ENCODE data around the gene MAMDC2. TPM values are rescaled to one million over a fixed set of nuclear protein-coding genes. Genes with fewer than 3 reads are reported as not detected.
"Not testable (repeated sequence)": the region's sequence is repeated elsewhere in the genome, so short reads cannot be mapped to it uniquely, and the experiment has no call there.

MAMDC2 gene
- total RNA-seq, 2 donors from 2014 or later = not detected

DNA sequence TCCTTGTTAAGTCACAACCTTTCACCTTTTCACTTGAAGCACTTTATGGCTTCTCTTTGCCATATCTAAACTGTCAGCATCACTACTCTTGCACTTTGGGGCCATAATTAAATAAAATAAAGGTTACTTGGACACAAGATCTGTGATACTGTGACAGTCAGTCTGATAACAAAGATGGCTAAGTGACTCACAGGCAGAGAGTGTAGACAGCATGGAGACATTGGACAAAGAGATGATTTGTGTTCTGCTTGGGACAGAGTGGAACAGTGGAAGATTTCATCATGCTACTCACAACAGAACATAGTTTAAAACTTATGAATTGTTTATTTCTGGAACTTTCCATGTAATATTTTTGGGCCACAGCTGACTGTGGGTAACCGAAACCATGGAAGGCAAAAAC, 133.5 kb downstream of the MAMDC2 start:
- Mint-ChIP-seq H3K36me3 (ENCODE audit: insufficient read depth in 2 of 2) (no peaks in the 10 kb centered on the region), H3K9me3 (peaks cover 2 to 11% of the 10 kb centered on the region in 2 donors), H3K27ac (no peak overlapping the region), H3K27me3 (ENCODE audit: low read depth) (no peaks in the 10 kb centered on the region), H3K4me3 (no peak overlapping the region), H3K4me1 (ENCODE audit: low read depth) (no peaks in the 10 kb centered on the region)
- DNase-seq (no peak), ATAC-seq (replicated peaks in 1 of 2) (no peak)

DNA sequence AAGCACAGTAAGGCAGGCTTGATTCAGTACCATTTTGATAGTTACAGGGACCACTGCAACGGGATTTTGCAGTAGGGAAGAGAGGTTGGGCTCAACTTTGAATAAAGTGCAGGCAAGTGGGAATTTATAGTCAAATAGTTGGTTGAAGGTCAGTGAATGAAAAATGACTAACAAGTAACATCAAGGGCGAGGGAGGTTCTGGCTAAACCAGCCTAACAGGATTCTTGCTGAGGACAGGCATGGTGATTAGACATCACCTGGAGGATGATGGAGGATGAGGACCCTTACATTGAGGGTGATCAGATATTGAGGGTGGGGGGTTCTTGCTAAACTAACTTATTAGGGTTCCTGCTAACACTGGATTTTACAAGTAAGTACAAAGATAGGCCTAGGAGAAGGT, 149.1 kb downstream of the MAMDC2 start:
- no peaks in the 10 kb centered on the region for H3K27me3 Mint-ChIP-seq (ENCODE audit: low read depth)
- ATAC-seq (replicated peaks in 1 of 2) (no peak), DNase-seq (no peak)
- no peaks in the 10 kb centered on the region for H3K4me1 Mint-ChIP-seq (ENCODE audit: low read depth)
- peaks cover 5 to 11% of the 10 kb centered on the region in 2 donors for H3K9me3 Mint-ChIP-seq
- H3K36me3 Mint-ChIP-seq (ENCODE audit: insufficient read depth in 2 of 2) = peaks cover 1 to 4% of the 10 kb centered on the region in 2 donors
- no peak overlapping the region for H3K27ac Mint-ChIP-seq
- no peak overlapping the region for H3K4me3 Mint-ChIP-seq

DNA sequence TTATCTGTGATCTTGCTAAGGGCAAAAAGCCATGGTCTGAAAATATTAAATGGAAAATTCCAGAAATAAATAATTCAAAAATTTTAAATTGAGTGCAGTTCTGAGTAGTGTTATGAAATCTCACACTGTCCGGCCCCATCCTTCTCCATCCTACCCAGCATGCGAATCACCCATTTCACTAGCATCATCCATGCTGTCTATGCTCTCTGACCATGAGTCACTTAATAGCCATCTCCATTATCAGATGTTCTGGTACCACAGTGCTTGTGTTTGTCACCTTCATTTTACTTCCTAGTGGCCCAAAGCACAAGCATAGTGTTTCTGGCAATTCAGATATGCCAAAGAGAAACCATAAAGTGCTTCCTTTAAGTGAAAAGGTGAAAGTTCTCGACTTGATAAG, 151.8 kb downstream of the MAMDC2 start:
- ATAC-seq (replicated peaks in 1 of 2) = no peak
- Mint-ChIP-seq H3K4me3 (no peak overlapping the region), H3K27ac (no peak overlapping the region), H3K36me3 (ENCODE audit: insufficient read depth in 2 of 2) (peaks cover 0 to 1% of the 10 kb centered on the region in 2 donors), H3K4me1 (ENCODE audit: low read depth) (no peaks in the 10 kb centered on the region), H3K9me3 (peaks cover 2 to 10% of the 10 kb centered on the region in 2 donors), H3K27me3 (ENCODE audit: low read depth) (no peaks in the 10 kb centered on the region)
- no peak for DNase-seq

DNA sequence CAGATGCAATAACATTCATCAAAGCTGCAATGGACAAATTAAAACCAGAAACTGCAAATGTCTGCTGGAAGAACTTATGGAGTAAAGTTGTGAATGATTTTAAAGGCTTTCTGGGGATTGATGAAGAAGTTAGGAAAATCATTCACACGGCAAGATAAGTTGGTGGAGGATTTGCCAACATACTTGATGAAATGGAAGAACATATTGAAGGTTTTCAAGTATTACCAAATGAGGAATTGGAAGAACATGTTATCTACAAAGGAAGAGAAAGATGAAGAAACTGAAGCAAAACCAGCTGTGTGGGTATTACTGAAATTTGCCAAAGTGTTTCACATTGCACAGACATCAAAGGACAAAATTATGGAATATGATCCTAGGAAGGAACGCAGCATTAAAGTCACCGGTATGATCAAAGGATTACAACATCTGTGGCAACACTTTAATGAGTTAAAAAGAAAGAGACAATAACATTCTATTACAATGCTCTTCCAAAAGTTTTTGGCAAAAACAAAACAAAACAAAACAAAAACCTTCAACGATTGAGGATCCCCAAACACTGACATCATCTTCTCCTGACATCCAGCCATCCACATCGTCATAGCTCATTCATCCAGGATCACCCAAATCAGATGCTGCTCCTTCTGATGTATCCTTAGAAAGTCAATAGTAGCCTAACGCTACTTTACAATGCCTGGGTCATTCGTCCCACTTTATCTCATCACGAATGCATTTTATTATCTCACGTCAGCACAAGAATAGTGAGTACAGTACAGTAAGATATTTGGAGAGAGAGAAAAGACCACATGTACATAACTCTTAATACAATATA, 153.8 kb downstream of the MAMDC2 start:
- H3K36me3 Mint-ChIP-seq (ENCODE audit: insufficient read depth in 2 of 2) = peaks cover 1 to 2% of the 10 kb centered on the region in 2 donors
- no peak overlapping the region for H3K27ac Mint-ChIP-seq
- no peaks in the 10 kb centered on the region for H3K4me1 Mint-ChIP-seq (ENCODE audit: low read depth)
- no peaks in the 10 kb centered on the region for H3K27me3 Mint-ChIP-seq (ENCODE audit: low read depth)
- H3K4me3 Mint-ChIP-seq = no peak overlapping the region
- no peak for DNase-seq
- H3K9me3 Mint-ChIP-seq = peaks cover 2 to 12% of the 10 kb centered on the region in 2 donors
- ATAC-seq (replicated peaks in 1 of 2) = no peak

DNA sequence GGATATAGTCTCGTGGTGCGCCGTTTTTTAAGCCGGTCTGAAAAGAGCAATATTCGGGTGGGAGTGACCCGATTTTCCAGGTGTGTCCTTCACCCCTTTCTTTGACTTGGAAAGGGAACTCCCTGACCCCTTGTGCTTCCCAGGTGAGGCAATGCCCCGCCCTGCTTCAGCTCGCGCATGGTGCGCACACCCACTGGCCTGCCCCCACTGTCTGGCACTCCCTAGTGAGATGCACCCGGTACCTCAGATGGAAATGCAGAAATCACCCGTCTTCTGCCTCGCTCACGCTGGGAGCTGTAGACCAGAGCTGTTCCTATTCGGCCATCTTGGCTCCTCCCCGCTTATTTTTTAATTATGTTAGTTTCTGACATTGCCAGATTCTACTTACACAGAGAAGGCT, 161.1 kb downstream of the MAMDC2 start:
- DNase-seq; H3K4me3 Mint-ChIP-seq; H3K4me1 Mint-ChIP-seq (ENCODE audit: low read depth); ATAC-seq (replicated peaks in 1 of 2); H3K27me3 Mint-ChIP-seq (ENCODE audit: low read depth); H3K27ac Mint-ChIP-seq; H3K36me3 Mint-ChIP-seq (ENCODE audit: insufficient read depth in 2 of 2): not testable (repeated sequence)
- H3K9me3 Mint-ChIP-seq = peaks cover 3 to 14% of the 10 kb centered on the region in 2 donors

DNA sequence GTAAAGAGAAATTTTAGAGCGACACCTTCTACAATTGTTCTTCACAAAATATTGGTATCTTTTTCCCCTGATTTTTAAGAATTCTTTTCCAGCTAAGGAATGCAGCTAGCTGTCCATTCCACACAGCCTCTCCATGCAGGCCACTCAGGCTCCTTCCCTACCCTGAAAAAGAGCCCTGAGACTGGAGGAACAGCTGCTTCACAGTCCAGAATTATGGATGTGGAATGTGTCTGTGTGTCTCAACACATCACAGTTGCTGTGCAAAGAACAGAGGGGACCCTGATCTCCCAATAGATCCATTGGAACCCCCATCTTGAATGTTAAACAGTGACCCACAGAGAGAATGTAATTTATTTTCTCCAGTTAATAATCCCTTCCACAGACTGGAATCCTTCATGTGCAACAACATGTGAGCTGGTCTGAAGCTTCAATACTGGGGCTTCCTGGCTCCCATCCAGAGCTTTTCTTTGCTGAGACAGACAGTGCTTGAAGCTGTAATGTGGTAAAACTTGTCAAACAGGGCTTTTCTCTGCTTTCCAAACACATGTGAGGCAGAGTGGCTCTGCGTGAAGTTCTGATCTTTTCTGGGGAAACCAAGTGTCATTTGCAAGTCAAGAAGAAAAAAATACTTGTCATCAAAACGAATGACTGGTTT, 161.8 kb downstream of the MAMDC2 start:
- peaks cover 8 to 16% of the 10 kb centered on the region in 2 donors for H3K9me3 Mint-ChIP-seq
- no peak for DNase-seq
- H3K36me3 Mint-ChIP-seq (ENCODE audit: insufficient read depth in 2 of 2) = peaks cover 2 to 8% of the 10 kb centered on the region in 2 donors
- H3K4me1 Mint-ChIP-seq (ENCODE audit: low read depth) = no peaks in the 10 kb centered on the region
- no peak for ATAC-seq (replicated peaks in 1 of 2)
- H3K27me3 Mint-ChIP-seq (ENCODE audit: low read depth) = no peaks in the 10 kb centered on the region
- H3K27ac Mint-ChIP-seq = no peak overlapping the region
- H3K4me3 Mint-ChIP-seq = no peak overlapping the region

DNA sequence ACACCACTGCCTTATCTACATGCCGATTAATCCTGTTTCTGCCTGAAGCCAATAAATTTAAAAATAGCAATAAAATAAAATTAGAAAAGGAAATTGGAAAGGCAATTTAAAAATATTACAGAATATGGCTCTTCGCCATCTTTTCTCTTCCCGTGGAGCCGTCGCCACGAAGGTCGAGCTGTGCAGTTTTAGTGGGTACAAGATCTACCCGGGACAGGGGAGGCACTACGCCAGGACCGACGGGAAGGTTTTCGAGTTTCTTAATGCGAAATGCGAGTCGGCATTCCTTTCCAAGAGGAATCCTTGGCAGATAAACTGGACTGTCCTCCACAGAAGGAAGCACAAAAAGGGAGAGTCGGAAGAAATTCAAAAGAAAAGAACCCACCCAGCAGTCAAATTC, 173.4 kb downstream of the MAMDC2 start:
- no peaks in the 10 kb centered on the region for H3K4me1 Mint-ChIP-seq (ENCODE audit: low read depth)
- DNase-seq (no peak), ATAC-seq (replicated peaks in 1 of 2) (no peak)
- H3K27ac Mint-ChIP-seq = no peak overlapping the region
- peaks cover 8 to 12% of the 10 kb centered on the region in 2 donors for H3K9me3 Mint-ChIP-seq
- no peak overlapping the region for H3K4me3 Mint-ChIP-seq
- H3K36me3 Mint-ChIP-seq (ENCODE audit: insufficient read depth in 2 of 2) = peaks cover 5 to 7% of the 10 kb centered on the region in 2 donors
- no peaks in the 10 kb centered on the region for H3K27me3 Mint-ChIP-seq (ENCODE audit: low read depth)

DNA sequence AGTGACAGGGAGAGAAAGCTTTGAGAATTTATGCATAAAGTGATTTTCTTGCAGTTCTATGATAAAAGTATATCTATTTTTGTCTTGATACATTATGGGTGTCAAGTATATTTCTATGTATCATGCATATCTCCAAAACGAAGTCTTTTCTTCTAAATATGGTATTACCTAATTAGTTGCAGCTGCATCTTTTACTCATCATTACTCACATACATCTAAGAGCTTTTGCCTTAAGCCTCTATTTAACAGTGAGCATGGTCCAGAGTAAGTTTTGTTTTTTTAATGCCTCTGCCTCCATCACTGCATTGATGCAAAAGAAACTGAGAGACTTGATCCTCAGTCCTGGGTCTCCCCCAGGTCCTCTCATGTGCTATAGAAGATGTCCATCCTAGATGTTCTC, 175.1 kb downstream of the MAMDC2 start:
- no peak overlapping the region for H3K27ac Mint-ChIP-seq
- H3K9me3 Mint-ChIP-seq = peaks cover 5 to 11% of the 10 kb centered on the region in 2 donors
- ATAC-seq (replicated peaks in 1 of 2) (no peak), DNase-seq (no peak)
- H3K4me3 Mint-ChIP-seq = no peak overlapping the region
- H3K4me1 Mint-ChIP-seq (ENCODE audit: low read depth) = no peaks in the 10 kb centered on the region
- H3K27me3 Mint-ChIP-seq (ENCODE audit: low read depth) = no peaks in the 10 kb centered on the region
- peaks cover 3 to 5% of the 10 kb centered on the region in 2 donors for H3K36me3 Mint-ChIP-seq (ENCODE audit: insufficient read depth in 2 of 2)

DNA sequence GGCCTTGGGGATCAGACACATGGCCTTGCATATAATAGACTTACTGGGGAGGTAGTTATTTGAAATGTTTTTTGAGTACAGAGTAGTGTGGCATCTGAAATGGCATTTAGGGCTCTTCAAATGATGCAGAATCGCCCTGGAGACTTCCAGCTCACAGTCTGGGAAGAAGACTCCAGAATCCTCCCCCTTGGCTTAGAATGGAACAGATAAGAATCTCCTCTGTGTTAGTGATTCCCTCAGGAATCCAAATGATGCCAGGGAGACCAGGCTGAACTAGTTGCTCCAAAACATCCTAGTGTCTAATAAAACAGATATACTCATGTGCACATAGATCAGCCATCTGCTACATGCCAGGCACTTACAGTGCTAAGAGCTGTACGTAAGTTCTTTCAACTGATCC, 176.6 kb downstream of the MAMDC2 start:
- Mint-ChIP-seq H3K4me3 (no peak overlapping the region), H3K36me3 (ENCODE audit: insufficient read depth in 2 of 2) (no peaks in the 10 kb centered on the region), H3K27me3 (ENCODE audit: low read depth) (no peaks in the 10 kb centered on the region), H3K4me1 (ENCODE audit: low read depth) (no peaks in the 10 kb centered on the region), H3K27ac (no peak overlapping the region), H3K9me3 (no peaks in the 10 kb centered on the region)
- ATAC-seq (replicated peaks in 1 of 2) = no peak
- no peak for DNase-seq

DNA sequence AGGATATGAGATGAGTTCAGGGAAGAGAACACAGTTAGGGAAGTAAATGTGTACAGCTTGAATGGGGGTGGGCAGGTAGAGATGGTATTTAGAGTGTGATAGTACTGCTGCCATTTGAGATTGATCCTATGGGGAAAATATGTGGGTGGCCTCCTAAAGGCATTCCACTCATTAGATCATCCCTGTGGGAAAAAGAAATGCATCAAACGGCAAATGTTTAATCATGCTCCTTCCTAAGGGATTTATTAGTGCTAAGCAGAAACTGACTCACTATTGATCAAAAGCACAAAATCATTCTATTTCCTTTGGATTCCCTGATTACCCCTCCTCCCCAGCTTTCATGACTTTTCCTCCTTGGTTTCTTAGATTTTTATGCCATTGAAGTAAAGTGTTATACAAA, 178.7 kb downstream of the MAMDC2 start:
- Mint-ChIP-seq H3K4me1 (ENCODE audit: low read depth) (no peaks in the 10 kb centered on the region), H3K27me3 (ENCODE audit: low read depth) (no peaks in the 10 kb centered on the region)

DNA sequence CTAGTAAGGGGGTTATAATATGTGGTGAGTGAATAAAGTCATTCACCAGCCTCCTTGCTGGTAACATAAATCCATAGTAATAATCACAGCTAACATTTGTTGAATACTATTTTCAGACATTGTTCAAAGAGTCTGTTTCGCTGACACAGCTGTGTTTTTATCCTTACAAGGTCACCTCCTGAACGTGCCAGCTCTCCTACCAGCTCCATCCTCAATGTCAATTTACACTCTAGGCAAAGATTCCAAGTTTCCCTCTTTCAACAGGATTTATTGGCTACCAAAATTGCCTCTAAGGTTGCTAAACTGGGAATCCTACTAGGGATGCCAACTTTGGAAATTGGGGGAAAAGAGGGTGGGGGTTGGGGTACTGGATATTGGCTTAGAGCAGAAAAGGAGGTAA, 184.5 kb downstream of the MAMDC2 start:
- ATAC-seq (replicated peaks in 1 of 2) (no peak), DNase-seq (no peak)
- H3K9me3 Mint-ChIP-seq = no peaks in the 10 kb centered on the region
- no peak overlapping the region for H3K4me3 Mint-ChIP-seq
- no peaks in the 10 kb centered on the region for H3K36me3 Mint-ChIP-seq (ENCODE audit: insufficient read depth in 2 of 2)
- no peaks in the 10 kb centered on the region for H3K27me3 Mint-ChIP-seq (ENCODE audit: low read depth)
- no peak overlapping the region for H3K27ac Mint-ChIP-seq
- H3K4me1 Mint-ChIP-seq (ENCODE audit: low read depth) = no peaks in the 10 kb centered on the region

More for the DNA sequence above, 178.7 kb downstream of the MAMDC2 start:
- no peaks in the 10 kb centered on the region for H3K9me3 Mint-ChIP-seq
- H3K36me3 Mint-ChIP-seq (ENCODE audit: insufficient read depth in 2 of 2) = no peaks in the 10 kb centered on the region
- DNase-seq = no peak
- no peak overlapping the region for H3K27ac Mint-ChIP-seq
- no peak overlapping the region for H3K4me3 Mint-ChIP-seq
- no peak for ATAC-seq (replicated peaks in 1 of 2)

DNA sequence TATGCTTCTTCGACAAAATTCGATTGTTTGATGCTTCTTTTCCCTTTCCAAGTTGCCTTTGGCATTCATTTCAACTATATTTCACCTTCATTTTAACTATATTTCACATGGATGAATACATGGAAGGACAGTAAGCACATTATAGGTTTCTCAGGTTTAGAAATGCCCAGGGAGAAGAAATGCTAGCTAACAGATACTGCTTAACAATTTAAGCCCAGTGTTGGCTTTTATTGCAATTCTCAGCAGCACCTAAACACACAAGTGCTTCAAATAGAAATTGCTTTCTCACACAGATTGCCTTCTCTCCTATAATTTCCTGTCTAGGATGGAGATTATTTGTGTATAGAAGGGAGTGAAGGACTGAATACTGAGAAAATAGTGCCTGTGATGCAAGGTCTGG, 185.0 kb downstream of the MAMDC2 start:
- no peaks in the 10 kb centered on the region for H3K4me1 Mint-ChIP-seq (ENCODE audit: low read depth)
- no peak for DNase-seq
- H3K27me3 Mint-ChIP-seq (ENCODE audit: low read depth) = no peaks in the 10 kb centered on the region
- no peak for ATAC-seq (replicated peaks in 1 of 2)
- H3K4me3 Mint-ChIP-seq = no peak overlapping the region
- H3K9me3 Mint-ChIP-seq = peaks cover 0 to under 1% of the 10 kb centered on the region in 2 donors
- H3K36me3 Mint-ChIP-seq (ENCODE audit: insufficient read depth in 2 of 2) = peaks cover under 1% of the 10 kb centered on the region in 2 donors
- no peak overlapping the region for H3K27ac Mint-ChIP-seq

DNA sequence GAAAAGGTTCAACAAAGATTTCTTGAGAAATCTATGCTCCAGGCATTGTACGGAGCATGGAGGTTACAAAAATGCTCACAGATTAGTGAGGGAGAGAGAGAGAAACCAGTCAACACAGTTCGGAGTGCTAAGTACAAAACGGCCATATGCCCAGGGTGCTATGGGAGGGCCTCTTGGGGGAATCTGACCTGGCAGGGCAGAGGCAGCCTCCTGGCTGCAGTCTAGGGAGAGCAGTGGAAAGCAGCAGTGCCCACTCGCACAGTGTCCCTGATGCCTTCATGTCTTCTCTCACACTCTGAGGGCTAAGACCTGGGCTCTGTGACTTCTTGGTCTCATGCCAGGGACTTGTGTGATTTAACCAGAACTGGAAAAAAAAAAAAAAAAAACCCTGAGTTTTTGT, 185.4 kb downstream of the MAMDC2 start:
- no peaks in the 10 kb centered on the region for H3K4me1 Mint-ChIP-seq (ENCODE audit: low read depth)
- peaks cover 2% of the 10 kb centered on the region in 2 donors for H3K36me3 Mint-ChIP-seq (ENCODE audit: insufficient read depth in 2 of 2)
- H3K27me3 Mint-ChIP-seq (ENCODE audit: low read depth) = no peaks in the 10 kb centered on the region
- DNase-seq = no peak
- H3K9me3 Mint-ChIP-seq = peaks cover 0 to 2% of the 10 kb centered on the region in 2 donors
- no peak for ATAC-seq (replicated peaks in 1 of 2)
- no peak overlapping the region for H3K4me3 Mint-ChIP-seq
- H3K27ac Mint-ChIP-seq = no peak overlapping the region
